ENCODE data around the gene PCDHA9.

Gene PCDHA9

DNA sequence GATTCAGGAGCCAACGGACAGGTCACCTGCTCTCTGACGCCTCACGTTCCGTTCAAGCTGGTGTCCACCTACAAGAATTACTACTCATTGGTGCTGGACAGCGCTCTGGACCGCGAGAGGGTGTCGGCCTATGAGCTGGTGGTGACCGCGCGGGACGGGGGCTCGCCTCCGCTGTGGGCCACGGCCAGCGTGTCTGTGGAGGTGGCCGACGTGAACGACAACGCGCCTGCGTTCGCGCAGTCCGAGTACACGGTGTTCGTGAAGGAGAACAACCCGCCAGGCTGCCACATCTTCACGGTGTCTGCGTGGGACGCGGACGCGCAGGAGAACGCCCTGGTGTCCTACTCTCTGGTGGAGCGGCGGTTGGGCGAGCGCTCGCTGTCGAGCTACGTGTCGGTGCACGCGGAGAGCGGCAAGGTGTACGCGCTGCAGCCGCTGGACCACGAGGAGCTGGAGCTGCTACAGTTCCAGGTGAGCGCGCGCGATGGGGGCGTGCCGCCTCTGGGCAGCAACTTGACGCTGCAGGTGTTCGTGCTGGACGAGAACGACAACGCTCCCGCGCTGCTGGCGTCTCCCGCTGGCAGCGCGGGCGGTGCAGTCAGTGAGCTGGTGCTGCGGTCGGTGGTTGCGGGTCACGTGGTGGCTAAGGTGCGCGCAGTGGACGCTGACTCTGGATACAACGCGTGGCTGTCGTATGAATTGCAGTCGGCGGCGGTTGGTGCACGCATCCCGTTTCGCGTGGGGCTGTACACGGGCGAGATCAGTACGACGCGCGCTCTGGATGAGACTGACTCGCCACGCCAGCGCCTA is 9.2 kb downstream of the PCDHA9 start:
- no peak for DNase-seq
- Histone ChIP-seq H3K4me1 (no peaks in the 10 kb centered on the region), H3K36me3 (no peaks in the 10 kb centered on the region; the same call in 1 of the 2 replicates), H3K4me3 (ENCODE audit: low read depth, low read length) (no peak overlapping the region), H3K27me3 (no peaks in the 10 kb centered on the region), H3K9me3 (no peaks in the 10 kb centered on the region; the same call in 1 of the 2 replicates)
- TF ChIP-seq, protein P1, sequence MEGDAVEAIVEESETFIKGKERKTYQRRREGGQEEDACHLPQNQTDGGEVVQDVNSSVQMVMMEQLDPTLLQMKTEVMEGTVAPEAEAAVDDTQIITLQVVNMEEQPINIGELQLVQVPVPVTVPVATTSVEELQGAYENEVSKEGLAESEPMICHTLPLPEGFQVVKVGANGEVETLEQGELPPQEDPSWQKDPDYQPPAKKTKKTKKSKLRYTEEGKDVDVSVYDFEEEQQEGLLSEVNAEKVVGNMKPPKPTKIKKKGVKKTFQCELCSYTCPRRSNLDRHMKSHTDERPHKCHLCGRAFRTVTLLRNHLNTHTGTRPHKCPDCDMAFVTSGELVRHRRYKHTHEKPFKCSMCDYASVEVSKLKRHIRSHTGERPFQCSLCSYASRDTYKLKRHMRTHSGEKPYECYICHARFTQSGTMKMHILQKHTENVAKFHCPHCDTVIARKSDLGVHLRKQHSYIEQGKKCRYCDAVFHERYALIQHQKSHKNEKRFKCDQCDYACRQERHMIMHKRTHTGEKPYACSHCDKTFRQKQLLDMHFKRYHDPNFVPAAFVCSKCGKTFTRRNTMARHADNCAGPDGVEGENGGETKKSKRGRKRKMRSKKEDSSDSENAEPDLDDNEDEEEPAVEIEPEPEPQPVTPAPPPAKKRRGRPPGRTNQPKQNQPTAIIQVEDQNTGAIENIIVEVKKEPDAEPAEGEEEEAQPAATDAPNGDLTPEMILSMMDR (IDR thresholded peaks at IDR 0.05; ENCODE audit: low read depth, low read length): no peak

DNA sequence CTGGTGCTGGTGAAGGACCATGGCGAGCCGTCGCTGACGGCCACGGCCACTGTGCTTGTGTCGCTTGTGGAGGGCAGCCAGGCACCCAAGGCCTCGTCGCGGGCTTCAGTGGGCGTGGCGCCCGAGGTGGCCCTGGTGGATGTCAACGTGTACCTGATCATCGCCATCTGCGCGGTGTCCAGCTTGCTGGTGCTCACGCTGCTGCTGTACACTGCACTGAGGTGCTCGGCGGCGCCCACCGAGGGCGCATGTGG is 9.7 kb downstream of the PCDHA9 start:
- Histone ChIP-seq H3K9me3 (no peaks in the 10 kb centered on the region; the same call in 1 of the 2 replicates), H3K4me3 (ENCODE audit: low read depth, low read length) (no peak overlapping the region), H3K4me1 (no peaks in the 10 kb centered on the region), H3K36me3 (no peaks in the 10 kb centered on the region; the same call in none of the 2 replicates), H3K27me3 (no peaks in the 10 kb centered on the region)
- TF ChIP-seq, protein P1 (IDR thresholded peaks at IDR 0.05; ENCODE audit: low read depth, low read length): no peak
- DNase-seq: no peak

DNA sequence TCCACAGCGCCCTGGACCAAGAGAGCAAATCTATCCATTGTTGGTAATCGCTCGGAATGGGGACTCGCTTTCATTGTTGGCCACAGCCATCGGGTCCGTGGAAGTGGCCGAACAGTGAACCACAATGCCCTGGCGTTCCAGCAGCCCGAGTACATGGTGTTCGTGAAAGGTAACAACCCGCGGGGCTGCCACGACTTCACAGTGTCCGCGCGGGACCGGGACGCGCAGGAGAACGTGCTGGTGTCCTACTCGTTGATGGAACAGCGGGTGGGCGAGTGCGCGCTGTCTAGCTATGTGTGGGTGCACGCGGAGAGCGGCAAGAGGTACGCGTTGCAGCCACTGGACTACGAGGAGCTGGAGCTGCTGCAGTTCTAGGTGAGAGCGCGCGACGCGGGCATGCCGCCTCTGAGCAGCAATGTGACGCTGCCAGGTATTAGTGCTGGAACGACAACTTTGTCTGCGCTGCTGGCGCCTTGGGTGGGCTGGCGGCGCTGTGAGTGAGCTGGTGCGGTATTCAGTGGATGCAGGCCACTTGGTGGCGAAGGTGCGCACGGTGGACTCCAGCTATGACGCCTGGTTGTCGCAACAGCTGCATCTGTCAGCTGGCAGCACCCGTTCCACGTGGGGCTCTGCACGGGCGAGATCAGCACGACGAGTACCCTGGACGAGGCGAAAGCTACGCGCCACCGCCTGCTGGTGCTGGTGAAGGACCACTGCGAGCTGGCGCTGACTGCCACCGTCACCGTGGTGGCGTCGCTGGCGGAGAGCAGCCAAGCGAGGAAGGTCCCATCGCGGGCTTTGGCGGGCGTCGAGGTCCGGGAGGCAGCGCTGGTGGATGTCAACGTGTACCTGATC is 14.5 kb downstream of the PCDHA9 start:
- TF ChIP-seq, protein P1 (IDR thresholded peaks at IDR 0.05; ENCODE audit: low read depth, low read length): no peak
- H3K27me3 ChIP-seq: no peaks in the 10 kb centered on the region

DNA sequence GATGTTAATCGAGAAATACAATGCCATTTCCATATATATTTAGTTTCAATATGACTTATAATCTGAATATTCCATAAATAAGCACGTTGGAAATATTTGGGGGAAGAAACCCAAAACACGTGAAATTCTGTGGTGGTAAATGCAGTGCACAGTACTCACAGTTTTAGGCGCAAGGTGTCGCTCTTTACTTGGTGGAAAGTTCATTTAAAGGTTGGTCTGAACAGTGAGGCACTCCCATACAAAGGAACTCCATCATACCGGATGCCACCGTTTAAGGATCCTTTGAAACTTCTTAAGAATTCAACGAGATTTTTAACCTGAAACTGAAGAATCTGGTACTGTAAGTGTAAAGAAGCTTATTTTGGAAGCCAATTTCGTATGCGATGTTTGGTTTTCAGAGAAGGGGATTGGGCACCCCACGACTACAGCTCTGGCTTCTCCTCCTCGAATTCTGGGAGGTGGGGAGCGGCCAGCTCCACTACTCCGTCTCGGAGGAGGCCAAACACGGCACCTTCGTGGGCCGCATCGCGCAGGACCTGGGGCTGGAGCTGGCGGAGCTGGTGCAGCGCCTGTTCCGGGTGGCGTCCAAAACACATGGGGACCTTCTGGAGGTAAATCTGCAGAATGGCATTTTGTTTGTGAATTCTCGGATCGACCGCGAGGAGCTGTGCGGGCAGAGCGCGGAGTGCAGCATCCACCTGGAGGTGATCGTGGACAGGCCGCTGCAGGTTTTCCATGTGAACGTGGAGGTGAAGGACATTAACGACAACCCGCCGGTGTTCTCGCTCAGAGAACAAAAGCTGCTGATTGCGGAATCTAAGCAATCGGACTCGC is 20.8 kb downstream of the PCDHA9 start, which contains the start of gene PCDHA11:
Gene PCDHA11 (plus strand): TSS at position 237 of the 834 bp plus-strand sequence. CDS start 147 bp downstream, at position 384.
- TF ChIP-seq, protein P1 (IDR thresholded peaks at IDR 0.05; ENCODE audit: low read depth, low read length): peak; percentile 72
- Histone ChIP-seq H3K27me3 (no peaks in the 10 kb centered on the region), H3K4me3 (ENCODE audit: low read depth, low read length) (peak within 1 kb of the TSS; percentile 66), H3K36me3 (peaks cover 3% of the 10 kb centered on the region), H3K4me1 (no peaks in the 10 kb centered on the region), H3K9me3 (no peaks in the 10 kb centered on the region)
- peak; percentile 55 for DNase-seq

More for the DNA sequence above, 14.5 kb downstream of the PCDHA9 start:
- Histone ChIP-seq H3K4me1 (no peaks in the 10 kb centered on the region), H3K36me3 (no peaks in the 10 kb centered on the region; the same call in none of the 2 replicates), H3K4me3 (ENCODE audit: low read depth, low read length) (no peak overlapping the region), H3K9me3 (no peaks in the 10 kb centered on the region; the same call in 1 of the 2 replicates)
- no peak for DNase-seq

DNA sequence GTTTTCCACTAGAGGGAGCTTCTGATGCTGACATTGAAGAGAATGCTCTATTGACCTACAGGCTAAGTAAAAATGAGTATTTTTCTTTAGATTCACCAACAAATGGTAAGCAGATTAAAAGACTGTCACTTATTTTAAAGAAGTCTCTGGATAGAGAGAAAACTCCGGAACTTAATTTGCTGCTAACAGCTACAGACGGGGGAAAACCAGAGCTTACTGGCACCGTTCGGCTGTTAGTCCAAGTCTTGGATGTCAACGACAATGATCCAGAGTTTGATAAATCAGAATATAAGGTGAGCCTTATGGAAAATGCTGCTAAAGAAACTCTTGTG is 21.3 kb downstream of the PCDHA9 start:
- TF ChIP-seq, protein P1 (IDR thresholded peaks at IDR 0.05; ENCODE audit: low read depth, low read length): peak; percentile 73
- H3K27me3 ChIP-seq: no peaks in the 10 kb centered on the region
- peaks cover 3% of the 10 kb centered on the region for H3K36me3 ChIP-seq
- no peaks in the 10 kb centered on the region for H3K4me1 ChIP-seq
- H3K9me3 ChIP-seq: no peaks in the 10 kb centered on the region
- DNase-seq: no peak
- peak overlapping the region; percentile 66 for H3K4me3 ChIP-seq (ENCODE audit: low read depth, low read length)

All from BE2C (cell line).